GM13977 (cell line): ENCODE measurements around the gene RSU1.

Source experiments
- DNase-seq: peaks from one replicate; pipeline ENCODE4 v3.0.0; 2012; ENCODE audit warnings: low spot score
- CTCF ChIP-seq: IDR thresholded peaks from 2 replicates; pipeline ENCODE4 v1.5.1; 2012; ENCODE audit warnings: mild to moderate bottlenecking, control low read depth; ENCODE audit not compliant: insufficient read depth; ENCODE audit errors: extremely low read depth, missing control alignments
- in situ Hi-C: fragments of 300-500 bp; cut with MboI; formaldehyde crosslinking; loops from one replicate; pipeline ENCODE4 v1.12.0; 2022; ENCODE audit warnings: low sequenced_read_pairs, low pct_unique_long_range_greater_than_20kb, mixed read lengths, inconsistent platforms; ENCODE audit not compliant: unreplicated experiment

Gene RSU1

GRCh38 chr10:16612115-16612980 lies 204.9 kb downstream of the RSU1 start:
- in situ Hi-C loops, result no loop called here
- TF ChIP-seq CTCF, result no peak
- peak; percentile 34 for DNase-seq

GRCh38 chr10:16611037-16611436 lies 206.2 kb downstream of the RSU1 start:
- no peak for TF ChIP-seq CTCF

GRCh38 chr10:16609211-16609610 lies 208.0 kb downstream of the RSU1 start:
- no peak for DNase-seq
- in situ Hi-C loops, result no loop called here
- TF ChIP-seq CTCF, result no peak

More at GRCh38 chr10:16611037-16611436, 206.2 kb downstream of the RSU1 start:
- in situ Hi-C loops, result no loop called here
- DNase-seq, result no peak

- in situ Hi-C loops, result no loop called here
- DNase-seq, result no peak
- no peak for TF ChIP-seq CTCF
These were observed 210.3 kb downstream of the RSU1 start for GRCh38 chr10:16606923-16607322.

DNA sequence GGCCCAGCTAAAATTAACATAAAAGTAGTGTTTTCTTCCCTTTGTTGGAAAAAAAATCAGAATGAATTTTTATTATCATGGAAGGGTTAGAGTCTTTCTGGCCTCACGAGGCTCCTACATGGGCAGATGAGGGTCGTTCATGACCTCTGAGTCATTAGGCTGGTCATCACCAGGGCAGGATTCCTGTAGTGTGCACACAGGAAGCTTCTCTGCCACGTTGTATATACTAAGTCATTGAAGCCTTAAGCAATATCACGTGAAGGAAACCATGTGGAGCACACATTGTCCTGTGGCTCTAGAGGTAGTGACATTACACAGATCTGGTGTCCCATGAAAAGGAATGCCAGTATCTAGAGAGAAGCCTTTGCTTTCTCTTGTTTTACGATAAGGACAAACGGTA lies 210.8 kb downstream of the RSU1 start:
- no peak for TF ChIP-seq CTCF
- no peak for DNase-seq
- in situ Hi-C loops, result no loop called here

DNA sequence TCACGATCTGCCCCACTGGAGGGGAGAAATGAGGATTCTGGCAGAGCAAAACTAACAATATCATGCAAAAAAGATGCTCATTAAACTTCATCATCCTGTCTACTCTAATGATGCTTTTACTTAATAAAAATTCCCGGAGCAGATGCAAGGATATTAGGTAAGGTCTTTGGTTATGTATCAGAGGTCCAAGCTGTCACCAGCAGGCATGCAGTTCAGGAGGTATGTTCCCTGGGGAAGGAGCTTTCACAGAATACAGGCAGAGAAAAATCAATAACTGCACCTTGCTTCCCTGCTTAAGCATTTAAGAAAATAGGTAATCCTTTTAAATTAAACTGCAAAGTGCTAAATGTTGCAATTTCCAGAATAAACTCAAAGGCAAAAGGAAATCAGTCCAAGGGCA lies 213.9 kb downstream of the RSU1 start:
- no peak for DNase-seq
- TF ChIP-seq CTCF, result no peak
- in situ Hi-C loops, result no loop called here
